ENCODE data around the gene GABRR3. TPM values are rescaled to one million over a fixed set of nuclear protein-coding genes. Genes with fewer than 3 reads are reported as not detected.
A peak's percentile ranks its signal among the peaks of the same experiment; 100 is the strongest.

GABRR3 gene
- total RNA-seq, 1 experiment from 2014 or later: not detected

DNA sequence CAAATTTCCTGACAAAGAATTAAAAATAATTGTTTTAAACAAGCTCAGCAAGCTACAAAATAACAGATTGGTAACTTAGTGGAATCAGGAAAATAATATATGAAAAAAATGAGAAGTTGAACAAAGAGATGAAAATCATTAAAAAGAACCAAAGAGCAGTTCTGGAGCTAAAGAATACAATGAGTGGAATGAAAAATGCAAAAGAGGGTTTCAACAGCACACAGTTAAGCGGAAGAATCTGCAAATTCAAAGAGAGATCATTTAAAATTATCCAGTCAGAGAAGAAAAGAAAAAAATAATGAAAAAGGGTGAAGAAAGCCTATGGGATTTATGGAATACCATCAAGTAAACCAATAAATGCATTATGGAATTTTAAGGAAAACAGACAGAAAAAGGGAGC is 6.2 kb upstream of the GABRR3 start:
- TF ChIP-seq CTCF (conservative IDR thresholded peaks at IDR 0.05; ENCODE audit: low read depth, low read length): no peak
- TF ChIP-seq EZH2 (IDR thresholded peaks at IDR 0.05; ENCODE audit: borderline replicate concordance, low read depth, low read length, poor library complexity, severe bottlenecking): no peak
- Histone ChIP-seq H3K4me3 (ENCODE audit: low read depth, low read length, poor library complexity, severe bottlenecking) (no peak overlapping the region), H3K27ac (ENCODE audit: low read depth, low read length, poor library complexity, severe bottlenecking) (no peak overlapping the region), H3K27me3 (replicated peaks; ENCODE audit: insufficient read depth, low read depth, low read length, poor library complexity) (peaks cover 22% of the 10 kb centered on the region), H3K36me3 (ENCODE audit: insufficient read depth, low read length, poor library complexity, severe bottlenecking) (no peaks in the 10 kb centered on the region), H3K9me3 (ENCODE audit: low read depth, low read length, poor library complexity, severe bottlenecking) (no peaks in the 10 kb centered on the region), H3K4me1 (ENCODE audit: insufficient read depth, low read length, poor library complexity, severe bottlenecking) (no peaks in the 10 kb centered on the region)
- no TSS peak for BruUV-seq (replicated peaks)
- ChIA-PET CTCF (interaction anchor here (1.0 to 1.2 kb wide), 2 partner anchors 15 to 292 kb away, joined by 3 read pairs; no protein-coding TSS in a partner anchor), POLR2A (ENCODE audit: low non-redundant PET) (no interaction called here)
- intact Hi-C loops (cut with micrococcal nuclease; ENCODE audit: unreplicated experiment): no loop called here
- DNase-seq (ENCODE audit: low spot score): no peak

GRCh38 chr3:98039322-98040024 is 4.4 kb upstream of the GABRR3 start:
- H3K4me3 ChIP-seq (ENCODE audit: low read depth, low read length, poor library complexity, severe bottlenecking): peak overlapping the region; percentile 28
- no peaks in the 10 kb centered on the region for H3K9me3 ChIP-seq (ENCODE audit: low read depth, low read length, poor library complexity, severe bottlenecking)
- POLR2A ChIA-PET (ENCODE audit: low non-redundant PET): no interaction called here
- no peak for TF ChIP-seq EZH2 (IDR thresholded peaks at IDR 0.05; ENCODE audit: borderline replicate concordance, low read depth, low read length, poor library complexity, severe bottlenecking)
- peak; percentile 93 for TF ChIP-seq CTCF (conservative IDR thresholded peaks at IDR 0.05; ENCODE audit: low read depth, low read length)
- CTCF ChIA-PET: interaction anchor here (1.0 kb wide), 1 partner anchor 305 kb away, joined by 6 read pairs; no protein-coding TSS in a partner anchor
- intact Hi-C loops (cut with micrococcal nuclease; ENCODE audit: unreplicated experiment): loop anchor here (1.0 to 10.0 kb wide), 3 partner anchors 290 to 775 kb away; no protein-coding TSS in a partner anchor
- DNase-seq (ENCODE audit: low spot score): peak; percentile 86
- BruUV-seq (replicated peaks): no TSS peak
- no peaks in the 10 kb centered on the region for H3K4me1 ChIP-seq (ENCODE audit: insufficient read depth, low read length, poor library complexity, severe bottlenecking)
- no peaks in the 10 kb centered on the region for H3K36me3 ChIP-seq (ENCODE audit: insufficient read depth, low read length, poor library complexity, severe bottlenecking)
- H3K27ac ChIP-seq (ENCODE audit: low read depth, low read length, poor library complexity, severe bottlenecking): no peak overlapping the region
- H3K27me3 ChIP-seq (replicated peaks; ENCODE audit: insufficient read depth, low read depth, low read length, poor library complexity): peaks cover 27% of the 10 kb centered on the region

DNA sequence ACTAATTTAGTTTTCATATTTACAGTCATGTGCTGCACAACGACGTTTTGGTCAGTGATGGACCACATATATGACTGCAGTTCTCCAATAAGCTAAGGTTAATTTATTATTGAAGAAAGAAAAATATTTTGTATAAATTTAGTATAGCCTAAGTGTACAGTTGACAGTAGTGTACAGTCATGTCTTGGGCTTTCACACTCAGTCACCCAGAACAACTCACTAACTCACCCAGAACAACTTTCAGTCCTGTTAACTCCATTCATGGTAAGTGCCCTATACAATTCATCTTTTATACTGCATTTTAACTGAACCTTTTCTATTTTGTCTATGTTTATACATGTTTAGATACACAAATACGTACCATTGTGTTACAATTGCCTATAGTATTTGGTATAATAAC is 3.8 kb upstream of the GABRR3 start:
- no TSS peak for BruUV-seq (replicated peaks)
- intact Hi-C loops (cut with micrococcal nuclease; ENCODE audit: unreplicated experiment): loop anchor here (1.0 to 10.0 kb wide), 3 partner anchors 290 to 776 kb away; no protein-coding TSS in a partner anchor
- no peak overlapping the region for H3K27ac ChIP-seq (ENCODE audit: low read depth, low read length, poor library complexity, severe bottlenecking)
- H3K9me3 ChIP-seq (ENCODE audit: low read depth, low read length, poor library complexity, severe bottlenecking): no peaks in the 10 kb centered on the region
- H3K4me3 ChIP-seq (ENCODE audit: low read depth, low read length, poor library complexity, severe bottlenecking): no peak overlapping the region
- ChIA-PET POLR2A (ENCODE audit: low non-redundant PET) (no interaction called here), CTCF (interaction anchor here (0.6 to 1.0 kb wide), 2 partner anchors 17 to 305 kb away, joined by 3 to 6 read pairs; no protein-coding TSS in a partner anchor)
- H3K27me3 ChIP-seq (replicated peaks; ENCODE audit: insufficient read depth, low read depth, low read length, poor library complexity): peaks cover 31% of the 10 kb centered on the region
- no peaks in the 10 kb centered on the region for H3K36me3 ChIP-seq (ENCODE audit: insufficient read depth, low read length, poor library complexity, severe bottlenecking)
- no peaks in the 10 kb centered on the region for H3K4me1 ChIP-seq (ENCODE audit: insufficient read depth, low read length, poor library complexity, severe bottlenecking)
- TF ChIP-seq CTCF (conservative IDR thresholded peaks at IDR 0.05; ENCODE audit: low read depth, low read length) (no peak), EZH2 (IDR thresholded peaks at IDR 0.05; ENCODE audit: borderline replicate concordance, low read depth, low read length, poor library complexity, severe bottlenecking) (no peak)
- no peak for DNase-seq (ENCODE audit: low spot score)
